Prostate gland (tissue), 2 donors: ENCODE data around the gene ITGAL.

Experiments used
- CTCF ChIP-seq, 4 experiments: fragments of 200-600 bp in 2 of 4; fragments of 450-650 bp in 2 of 4; sonication (generic) in 2 of 4; IDR thresholded peaks; 1 replicate in 3 of 4; 2 replicates in 1 of 4; pipeline ENCODE4 v1.5.1; 2016 to 2019; ENCODE audit warnings: antibody characterized with exemption in 4 of 4, mild to moderate bottlenecking in 2 of 4, moderate library complexity in 2 of 4
- POLR2A ChIP-seq: fragments of 450-650 bp; IDR thresholded peaks from one replicate; pipeline ENCODE4 v1.6.1; 2016; ENCODE audit warnings: antibody characterized with exemption, mild to moderate bottlenecking
- POLR2AphosphoS5 ChIP-seq: sonication (generic); formaldehyde crosslinking; IDR thresholded peaks from one replicate; pipeline ENCODE4 v1.6.1; 2017; ENCODE audit warnings: antibody characterized with exemption

GRCh38 chr16:30570636-30571444, 98.3 kb downstream of the ITGAL start:
- TF ChIP-seq POLR2AphosphoS5 (no peak), CTCF (IDR thresholded peaks at IDR 0.05) (no peak), POLR2A (no peak)
